Trophoblast cell (in vitro differentiated cells and primary cell): ENCODE results near the gene TCEAL1.

Experiments used
- DNase-seq, 2 donors: peaks; one replicate each; pipeline ENCODE4 v3.0.0-alpha.2; 2016
- H2AFZ ChIP-seq: 2 replicates; pipeline ENCODE4 v1.6.1; 2013; ENCODE audit warnings: low read length, moderate library complexity, mild to moderate bottlenecking; ENCODE audit not compliant: insufficient read depth, poor library complexity
- H2AK5ac ChIP-seq: 2 replicates; pipeline ENCODE4 v1.6.1; 2013; ENCODE audit warnings: mild to moderate bottlenecking, low read length
- H2BK120ac ChIP-seq: 2 replicates; pipeline ENCODE4 v1.6.1; 2013; ENCODE audit warnings: low read length, mild to moderate bottlenecking, moderate library complexity; ENCODE audit not compliant: insufficient read depth, poor library complexity
- H2BK12ac ChIP-seq: 2 replicates; pipeline ENCODE4 v1.6.1; 2013; ENCODE audit warnings: mild to moderate bottlenecking, low read length, moderate library complexity
- H2BK5ac ChIP-seq: 2 replicates; pipeline ENCODE4 v1.6.1; 2013; ENCODE audit warnings: low read length, low read depth, moderate library complexity, mild to moderate bottlenecking; ENCODE audit not compliant: poor library complexity
- H3K14ac ChIP-seq: 2 replicates; pipeline ENCODE4 v1.6.1; 2013; ENCODE audit warnings: mild to moderate bottlenecking, low read length
- H3K18ac ChIP-seq: 2 replicates; pipeline ENCODE4 v1.6.1; 2013; ENCODE audit warnings: mild to moderate bottlenecking, low read length
- H3K23ac ChIP-seq: 2 replicates; pipeline ENCODE4 v1.6.1; 2013; ENCODE audit warnings: low read length
- H3K27ac ChIP-seq: 2 replicates; pipeline ENCODE4 v1.5.1; 2013; ENCODE audit warnings: low read depth, mild to moderate bottlenecking, inconsistent platforms, low read length, moderate library complexity
- H3K27me3 ChIP-seq: 2 replicates; pipeline ENCODE4 v1.6.1; 2013; ENCODE audit warnings: inconsistent platforms, mild to moderate bottlenecking, low read length, moderate library complexity; ENCODE audit not compliant: insufficient read depth
- H3K36me3 ChIP-seq, 2 experiments: 1 replicate in 1 of 2; 2 replicates in 1 of 2; pipeline ENCODE4 v1.6.1; 2013; ENCODE audit warnings: low read length in 2 of 2, mild to moderate bottlenecking in 2 of 2, moderate library complexity in 1 of 2; ENCODE audit not compliant: insufficient read depth in 2 of 2, control insufficient read depth in 1 of 2
- H3K4ac ChIP-seq: 2 replicates; pipeline ENCODE4 v1.6.1; 2013; ENCODE audit warnings: low read depth, mild to moderate bottlenecking, low read length, moderate library complexity
- H3K4me1 ChIP-seq, 2 experiments: 1 replicate in 1 of 2; 2 replicates in 1 of 2; pipeline ENCODE4 v1.6.1; 2013; ENCODE audit warnings: low read length in 2 of 2, mild to moderate bottlenecking in 2 of 2, moderate library complexity in 1 of 2; ENCODE audit not compliant: insufficient read depth in 2 of 2, control insufficient read depth in 1 of 2
- H3K4me2 ChIP-seq: 2 replicates; pipeline ENCODE4 v1.6.1; 2013; ENCODE audit warnings: inconsistent platforms, mild to moderate bottlenecking, low read length, moderate library complexity
- H3K4me3 ChIP-seq: 2 replicates; pipeline ENCODE4 v1.5.1; 2013; ENCODE audit warnings: mild to moderate bottlenecking, low read depth, low read length, inconsistent platforms
- H3K79me1 ChIP-seq: one replicate; pipeline ENCODE4 v1.6.1; 2013; ENCODE audit warnings: low read length
- H3K79me2 ChIP-seq: 2 replicates; pipeline ENCODE4 v1.6.1; 2013; ENCODE audit warnings: low read length, mild to moderate bottlenecking; ENCODE audit not compliant: control insufficient read depth, insufficient read depth, poor library complexity
- H3K9ac ChIP-seq: 2 replicates; pipeline ENCODE4 v1.6.1; 2013; ENCODE audit warnings: mild to moderate bottlenecking, low read length
- H3K9me3 ChIP-seq: 2 replicates; pipeline ENCODE4 v1.6.1; 2013; ENCODE audit warnings: low read depth, mild to moderate bottlenecking, control low read depth, inconsistent platforms, low read length; ENCODE audit not compliant: insufficient read depth
- H4K12ac ChIP-seq: 2 replicates; pipeline ENCODE4 v1.6.1; 2013; ENCODE audit warnings: low read depth, mild to moderate bottlenecking, low read length, moderate library complexity
- H4K8ac ChIP-seq: 2 replicates; pipeline ENCODE4 v1.6.1; 2013; ENCODE audit warnings: low read depth, mild to moderate bottlenecking, low read length, moderate library complexity
- H4K91ac ChIP-seq: one replicate; pipeline ENCODE4 v1.6.1; 2013; ENCODE audit warnings: low read depth, mild to moderate bottlenecking, low read length, moderate library complexity
- WGBS: extraction: QIAGEN DNeasy Blood & Tissue Kit; methylation state at CpG from one replicate; pipeline ENCODE4 v1.1.7; 2013; ENCODE audit warnings: missing lambda C conversion rate; ENCODE audit not compliant: insufficient read length, insufficient coverage; ENCODE audit errors: extremely low coverage; 5-methylcytosine and 5-hydroxymethylcytosine counted together

Gene TCEAL1

GRCh38 chrX:103629318-103630170 is 769 bp downstream of the TCEAL1 start:
- H4K91ac ChIP-seq: peak overlapping the region; percentile 93
- WGBS: no CpG with 5 or more reads among the region's 49 CpGs
- no peaks in the 10 kb centered on the region for H3K79me2 ChIP-seq
- peak overlapping the region; percentile 92 for H3K4me3 ChIP-seq
- H3K23ac ChIP-seq: no peak overlapping the region
- peak overlapping the region; percentile 87 for H3K4me2 ChIP-seq
- H3K9ac ChIP-seq: peak overlapping the region; percentile 95
- peak in 1 of 2 donors; percentile 38 for DNase-seq
- H2BK12ac ChIP-seq: no peak overlapping the region
- peaks cover 3 to 9% of the 10 kb centered on the region in 2 experiments for H3K4me1 ChIP-seq
- peak overlapping the region; percentile 95 for H3K14ac ChIP-seq
- H4K8ac ChIP-seq: peak overlapping the region; percentile 97
- no peak overlapping the region for H2AK5ac ChIP-seq
- H2AFZ ChIP-seq: peak overlapping the region; percentile 81
- no peaks in the 10 kb centered on the region for H3K9me3 ChIP-seq
- H3K18ac ChIP-seq: peak overlapping the region; percentile 99
- peak overlapping the region; percentile 93 for H3K27ac ChIP-seq
- H4K12ac ChIP-seq: peak overlapping the region; percentile 4
- H3K4ac ChIP-seq: peak overlapping the region; percentile 86
- peak overlapping the region; percentile 89 for H2BK5ac ChIP-seq
- H2BK120ac ChIP-seq: peak overlapping the region; percentile 77
- no peaks in the 10 kb centered on the region for H3K27me3 ChIP-seq
- H3K79me1 ChIP-seq: peaks cover 14% of the 10 kb centered on the region
- H3K36me3 ChIP-seq: no peaks in the 10 kb centered on the region

GRCh38 chrX:103630171-103630511 is 1.4 kb downstream of the TCEAL1 start:
- no peak overlapping the region for H3K18ac ChIP-seq
- H3K27me3 ChIP-seq: no peaks in the 10 kb centered on the region
- H2AFZ ChIP-seq: no peak overlapping the region
- no peak overlapping the region for H4K12ac ChIP-seq
- no peaks in the 10 kb centered on the region for H3K9me3 ChIP-seq
- no peak overlapping the region for H2AK5ac ChIP-seq
- H4K8ac ChIP-seq: no peak overlapping the region
- no peak overlapping the region for H3K9ac ChIP-seq
- no peak overlapping the region for H3K14ac ChIP-seq
- peak overlapping the region; percentile 92 for H3K4me3 ChIP-seq
- no peak overlapping the region for H3K4ac ChIP-seq
- no peak for DNase-seq
- H3K79me2 ChIP-seq: no peaks in the 10 kb centered on the region
- peak overlapping the region; percentile 87 for H3K4me2 ChIP-seq
- H4K91ac ChIP-seq: no peak overlapping the region
- no peaks in the 10 kb centered on the region for H3K36me3 ChIP-seq
- no peak overlapping the region for H2BK120ac ChIP-seq
- H3K27ac ChIP-seq: no peak overlapping the region
- no peak overlapping the region for H2BK5ac ChIP-seq
- H3K79me1 ChIP-seq: peaks cover 14% of the 10 kb centered on the region
- peaks cover 3 to 9% of the 10 kb centered on the region in 2 experiments for H3K4me1 ChIP-seq
- WGBS: no CpG with 5 or more reads among the region's 6 CpGs
- H3K23ac ChIP-seq: no peak overlapping the region
- H2BK12ac ChIP-seq: no peak overlapping the region

GRCh38 chrX:103631145-103631544 is 2.4 kb downstream of the TCEAL1 start:
- H3K18ac ChIP-seq: no peak overlapping the region
- H3K23ac ChIP-seq: no peak overlapping the region
- no peak overlapping the region for H4K91ac ChIP-seq
- H3K14ac ChIP-seq: no peak overlapping the region
- no peak overlapping the region for H4K12ac ChIP-seq
- H2BK12ac ChIP-seq: no peak overlapping the region
- DNase-seq: no peak
- peaks cover 11% of the 10 kb centered on the region for H3K79me1 ChIP-seq
- H3K9me3 ChIP-seq: no peaks in the 10 kb centered on the region
- WGBS: no CpG with 5 or more reads among the region's 5 CpGs
- H2AFZ ChIP-seq: no peak overlapping the region
- no peak overlapping the region for H2BK5ac ChIP-seq
- no peak overlapping the region for H3K4me2 ChIP-seq
- no peaks in the 10 kb centered on the region for H3K79me2 ChIP-seq
- H3K4me1 ChIP-seq: peaks cover 0 to 6% of the 10 kb centered on the region in 2 experiments
- no peak overlapping the region for H2BK120ac ChIP-seq
- no peak overlapping the region for H4K8ac ChIP-seq
- no peak overlapping the region for H3K4ac ChIP-seq
- H2AK5ac ChIP-seq: no peak overlapping the region
- no peak overlapping the region for H3K9ac ChIP-seq
- H3K36me3 ChIP-seq: no peaks in the 10 kb centered on the region
- H3K27me3 ChIP-seq: no peaks in the 10 kb centered on the region
- no peak overlapping the region for H3K4me3 ChIP-seq
- no peak overlapping the region for H3K27ac ChIP-seq

GRCh38 chrX:103635436-103635835 is 6.7 kb downstream of the TCEAL1 start:
- Histone ChIP-seq H4K8ac (no peak overlapping the region), H3K23ac (no peak overlapping the region), H3K27ac (no peak overlapping the region), H3K79me2 (no peaks in the 10 kb centered on the region), H3K4me1 (peaks cover 5 to 11% of the 10 kb centered on the region in 2 experiments), H3K4me2 (no peak overlapping the region), H4K91ac (no peak overlapping the region), H2BK12ac (no peak overlapping the region), H3K9me3 (no peaks in the 10 kb centered on the region), H3K36me3 (no peaks in the 10 kb centered on the region), H3K79me1 (peaks cover 5% of the 10 kb centered on the region), H2BK120ac (no peak overlapping the region), H2BK5ac (no peak overlapping the region), H3K18ac (no peak overlapping the region), H3K4me3 (no peak overlapping the region), H3K4ac (no peak overlapping the region), H2AK5ac (no peak overlapping the region), H3K14ac (no peak overlapping the region), H3K9ac (no peak overlapping the region), H2AFZ (no peak overlapping the region), H4K12ac (no peak overlapping the region), H3K27me3 (no peaks in the 10 kb centered on the region)
- no CpG with 5 or more reads among the region's 2 CpGs for WGBS
- DNase-seq: no peak
